CD14-positive monocyte (primary cell): Measurements from ENCODE around the gene NDUFAB1. TPM values are rescaled to one million over a fixed set of nuclear protein-coding genes. Genes with fewer than 3 reads are reported as not detected.

Experiments used
- DNase-seq, 3 donors: peaks; one replicate each; pipeline ENCODE4 v3.0.0-alpha.2; 2011 to 2022
- H2AFZ ChIP-seq: 2 replicates; pipeline ENCODE4 v1.6.0; 2012; ENCODE audit warnings: mild to moderate bottlenecking, low read depth, low read length, inconsistent platforms; ENCODE audit not compliant: insufficient read depth, poor library complexity, severe bottlenecking
- H3K27ac ChIP-seq, 2 donors: 1 replicate in 1 of 2; 2 replicates in 1 of 2; pipeline ENCODE4 v1.5.1; 2012 to 2013; ENCODE audit warnings: low read length in 2 of 2, control low read depth in 1 of 2, inconsistent platforms in 1 of 2, low read depth in 1 of 2, mild to moderate bottlenecking in 1 of 2
- H3K27me3 ChIP-seq, 2 donors: one replicate each; pipeline versions ENCODE4 v1.6.0 to v1.6.1; 2011 to 2013; ENCODE audit warnings: low read length in 2 of 2; ENCODE audit not compliant: control insufficient read depth in 2 of 2, insufficient read depth in 2 of 2
- H3K36me3 ChIP-seq, 2 donors: replicated peaks in 1 of 2; 1 replicate in 1 of 2; 2 replicates in 1 of 2; pipeline versions ENCODE4 v1.5.1 to v1.6.1; 2012 to 2013; ENCODE audit warnings: low read length in 2 of 2, control low read depth in 1 of 2, inconsistent platforms in 1 of 2, mild to moderate bottlenecking in 1 of 2; ENCODE audit not compliant: insufficient read depth in 2 of 2, control insufficient read depth in 1 of 2
- H3K4me1 ChIP-seq, 2 donors: 1 replicate in 1 of 2; 2 replicates in 1 of 2; pipeline versions ENCODE4 v1.5.1 to v1.6.1; 2012 to 2013; ENCODE audit warnings: low read length in 2 of 2, control low read depth in 1 of 2, inconsistent platforms in 1 of 2, mild to moderate bottlenecking in 1 of 2, moderate library complexity in 1 of 2; ENCODE audit not compliant: insufficient read depth in 2 of 2, control insufficient read depth in 1 of 2
- H3K4me2 ChIP-seq: replicated peaks from 2 replicates; pipeline ENCODE3; 2012; ENCODE audit warnings: low read length, moderate library complexity, mild to moderate bottlenecking; ENCODE audit not compliant: poor library complexity, severe bottlenecking; ENCODE audit errors: extremely low read depth
- H3K4me3 ChIP-seq, 3 experiments: fragments of 200-600 bp in 1 of 3; sonication (generic) in 1 of 3; replicated peaks in 1 of 3; 1 replicate in 2 of 3; 2 replicates in 1 of 3; pipeline ENCODE4 v1.5.1; 2011 to 2013; ENCODE audit warnings: low read length in 3 of 3, mild to moderate bottlenecking in 3 of 3, control low read depth in 2 of 3, low read depth in 2 of 3, inconsistent platforms in 1 of 3, moderate library complexity in 1 of 3
- H3K79me2 ChIP-seq: 2 replicates; pipeline ENCODE4 v1.6.0; 2012; ENCODE audit warnings: mild to moderate bottlenecking, control low read depth, inconsistent platforms, low read length, moderate library complexity; ENCODE audit not compliant: insufficient read depth
- H3K9ac ChIP-seq: 2 replicates; pipeline ENCODE4 v1.6.0; 2017; ENCODE audit warnings: low read length, mild to moderate bottlenecking; ENCODE audit not compliant: insufficient read depth, poor library complexity, severe bottlenecking
- H3K9me3 ChIP-seq, 2 donors: replicated peaks in 1 of 2; 1 replicate in 1 of 2; 2 replicates in 1 of 2; pipeline versions ENCODE4 v1.5.1 to v1.6.1; 2012 to 2013; ENCODE audit warnings: low read length in 2 of 2, control low read depth in 1 of 2; ENCODE audit not compliant: control insufficient read depth in 1 of 2, insufficient read depth in 1 of 2
- H4K20me1 ChIP-seq: 2 replicates; pipeline ENCODE4 v1.6.0; 2012; ENCODE audit warnings: mild to moderate bottlenecking, low read length, control low read depth, moderate library complexity; ENCODE audit not compliant: insufficient read depth
- H3K27ac Mint-ChIP-seq, 7 donors: one replicate each; pipeline ENCODE4 v1.8.0; 2020; ENCODE audit warnings: mild to moderate bottlenecking in 7 of 7, mixed read lengths in 7 of 7, moderate library complexity in 6 of 7, inconsistent platforms in 2 of 7
- H3K27me3 Mint-ChIP-seq, 3 donors: one replicate each; pipeline ENCODE4 v1.8.0; 2021 to 2022; ENCODE audit warnings: low read depth in 3 of 3, mild to moderate bottlenecking in 3 of 3, mixed read lengths in 3 of 3, moderate library complexity in 3 of 3, inconsistent platforms in 1 of 3
- H3K36me3 Mint-ChIP-seq, 2 donors: one replicate each; pipeline ENCODE4 v1.8.0; 2020; ENCODE audit warnings: mixed read lengths in 2 of 2, inconsistent platforms in 1 of 2, mild to moderate bottlenecking in 1 of 2
- H3K4me1 Mint-ChIP-seq: one replicate; pipeline ENCODE4 v1.8.0; 2020; ENCODE audit warnings: mild to moderate bottlenecking, mixed read lengths
- H3K4me3 Mint-ChIP-seq, 2 donors: one replicate each; pipeline ENCODE4 v1.8.0; 2020; ENCODE audit warnings: mild to moderate bottlenecking in 2 of 2, mixed read lengths in 2 of 2, moderate library complexity in 1 of 2
- H3K9me3 Mint-ChIP-seq, 7 donors: one replicate each; pipeline ENCODE4 v1.8.0; 2020 to 2022; ENCODE audit warnings: mixed read lengths in 7 of 7, mild to moderate bottlenecking in 6 of 7, moderate library complexity in 6 of 7, inconsistent platforms in 2 of 7
- CTCF ChIP-seq: fragments of 200-600 bp; IDR thresholded peaks from one replicate; pipeline ENCODE4 v1.8.0; 2022; ENCODE audit warnings: antibody characterized with exemption, mild to moderate bottlenecking
- WGBS: methylation state at CpG from one replicate; pipeline ENCODE4 v1.1.5; 2013; ENCODE audit warnings: missing lambda C conversion rate; ENCODE audit not compliant: insufficient coverage; 5-methylcytosine and 5-hydroxymethylcytosine counted together
- intact Hi-C, 2 donors: fragments of 100-400 bp; cut with micrococcal nuclease; formaldehyde crosslinking; loops; one replicate each; pipeline versions ENCODE4 v1.15.0 to v1.15.1; 2023
- polyA plus RNA-seq, 3 donors: library from polyadenylated mRNA; depleted of rRNA in 1 of 3; unstranded in 2 of 3; stranded (reverse) in 1 of 3; fragments of 300-500 nt in 2 of 3; fragments of >200 nt in 1 of 3; fragmentation: Illumina TruSeq in 2 of 3; gene quantifications; 1 replicate in 2 of 3; 2 replicates in 1 of 3; pipeline ENCODE4 v1.2.3, GENCODE V29; 2012 to 2021

The NDUFAB1 gene
- polyA plus RNA-seq, 3 donors: 50.2 to 257 (median 240) TPM

DNA sequence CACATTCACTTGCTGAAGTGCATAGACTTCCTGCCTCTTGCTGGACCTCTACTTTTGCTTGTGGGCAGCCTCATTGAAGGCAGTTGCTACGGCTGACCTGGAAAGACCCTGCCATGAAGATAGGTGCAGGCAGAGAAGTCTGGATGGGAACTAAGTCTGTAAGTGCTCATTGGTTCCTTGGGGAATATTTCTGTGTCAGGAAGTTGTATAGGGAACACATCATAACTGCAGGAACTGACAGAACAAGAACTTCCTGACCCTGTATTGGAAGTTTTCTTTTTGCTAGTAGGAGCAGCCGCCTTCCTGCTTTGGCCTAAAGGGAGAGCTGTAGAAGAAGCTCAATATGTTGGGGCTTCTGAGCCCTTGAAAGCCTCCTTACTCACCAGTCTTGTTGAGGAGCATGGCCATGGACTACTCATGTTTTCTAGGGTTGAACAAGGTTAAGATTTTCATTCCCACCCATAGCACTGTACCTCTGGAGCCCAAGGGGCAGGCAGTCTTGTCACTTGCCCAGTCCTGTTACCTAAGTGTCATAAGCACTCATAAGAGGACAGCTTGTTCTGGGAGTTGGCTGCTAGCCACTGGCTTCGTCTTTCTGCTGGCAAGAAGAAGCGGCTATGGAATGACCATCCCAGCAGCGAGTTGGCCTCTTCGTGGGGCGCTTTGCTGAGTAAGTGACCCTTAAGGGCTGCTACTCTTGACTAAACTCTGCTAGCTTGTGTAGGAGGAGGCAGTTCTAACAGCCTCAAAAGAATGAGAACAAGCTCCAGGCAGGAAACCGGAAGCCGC, 31.3 kb downstream of the NDUFAB1 start:
- intact Hi-C loops: no loop called here
- Histone ChIP-seq H3K9me3 (no peaks in the 10 kb centered on the region), H3K4me2 (no peak overlapping the region), H2AFZ (no peak overlapping the region), H3K9ac (no peak overlapping the region), H3K27me3 (no peaks in the 10 kb centered on the region), H3K4me1 (peaks cover 3 to 4% of the 10 kb centered on the region in 2 donors), H3K79me2 (no peaks in the 10 kb centered on the region), H3K27ac (no peak overlapping the region), H4K20me1 (no peaks in the 10 kb centered on the region), H3K36me3 (peaks cover 75 to 94% of the 10 kb centered on the region in 2 donors), H3K4me3 (no peak overlapping the region)
- Mint-ChIP-seq H3K27me3 (no peaks in the 10 kb centered on the region), H3K36me3 (peaks cover 69 to 87% of the 10 kb centered on the region in 2 donors), H3K27ac (peak overlapping the region in 1 of 7 donors; percentile 10), H3K4me1 (peaks cover 3% of the 10 kb centered on the region), H3K9me3 (no peaks in the 10 kb centered on the region), H3K4me3 (no peak overlapping the region)
- WGBS: 94% methylated on average over 3 of the region's 9 CpGs
- no peak for DNase-seq
- no peak for TF ChIP-seq CTCF

DNA sequence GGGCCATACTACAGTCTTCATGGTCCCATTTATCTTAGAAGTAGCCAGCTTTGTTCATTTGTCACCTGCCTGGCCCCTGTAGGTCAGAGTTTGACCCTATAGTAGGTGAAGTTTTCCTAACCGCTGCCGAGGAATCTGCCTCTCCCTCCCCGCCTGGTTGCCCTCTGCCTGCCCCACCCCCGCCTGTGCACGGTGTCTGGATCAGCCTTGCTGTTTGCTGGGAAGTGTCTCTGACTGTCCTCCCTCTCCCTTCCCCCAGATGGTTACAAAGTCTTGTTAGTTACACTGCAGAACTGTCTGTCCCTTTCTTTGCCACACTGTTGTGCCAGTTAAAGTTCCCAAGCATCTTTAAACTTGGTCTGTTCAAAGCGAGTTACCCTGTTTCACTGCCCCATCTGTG, 32.9 kb downstream of the NDUFAB1 start:
- H3K9me3 ChIP-seq: no peaks in the 10 kb centered on the region
- peaks cover 73 to 79% of the 10 kb centered on the region in 2 donors for H3K36me3 Mint-ChIP-seq
- H3K9me3 Mint-ChIP-seq: peaks cover 0 to 3% (median 0%) of the 10 kb centered on the region in 7 donors
- H3K4me3 ChIP-seq: no peak overlapping the region
- H3K4me1 ChIP-seq: peaks cover 6 to 8% of the 10 kb centered on the region in 2 donors
- H3K79me2 ChIP-seq: peaks cover 13% of the 10 kb centered on the region
- H3K4me1 Mint-ChIP-seq: peaks cover 10% of the 10 kb centered on the region
- H3K27me3 Mint-ChIP-seq: no peaks in the 10 kb centered on the region
- H3K27ac Mint-ChIP-seq: peak overlapping the region in 1 of 7 donors; percentile 52
- no peak for DNase-seq
- H3K4me2 ChIP-seq: no peak overlapping the region
- no peaks in the 10 kb centered on the region for H3K27me3 ChIP-seq
- H3K27ac ChIP-seq: no peak overlapping the region
- H2AFZ ChIP-seq: no peak overlapping the region
- 100% methylated on average over 4 of the region's 6 CpGs for WGBS
- no peak overlapping the region for H3K4me3 Mint-ChIP-seq
- TF ChIP-seq CTCF: no peak
- peaks cover 77 to 93% of the 10 kb centered on the region in 2 donors for H3K36me3 ChIP-seq
- no peaks in the 10 kb centered on the region for H4K20me1 ChIP-seq
- H3K9ac ChIP-seq: no peak overlapping the region
- intact Hi-C loops: no loop called here
